Hematopoietic multipotent progenitor cell treated with erythropoietin and hydrocortisone succinate and interleukin-3 and kit ligand, for 17 days (in vitro differentiated cells): ENCODE results near the gene UQCRHL.

Experiments
- DNase-seq: peaks from one replicate; pipeline ENCODE4 v3.0.0-alpha.2; 2015; ENCODE audit warnings: low spot score

UQCRHL gene

DNA sequence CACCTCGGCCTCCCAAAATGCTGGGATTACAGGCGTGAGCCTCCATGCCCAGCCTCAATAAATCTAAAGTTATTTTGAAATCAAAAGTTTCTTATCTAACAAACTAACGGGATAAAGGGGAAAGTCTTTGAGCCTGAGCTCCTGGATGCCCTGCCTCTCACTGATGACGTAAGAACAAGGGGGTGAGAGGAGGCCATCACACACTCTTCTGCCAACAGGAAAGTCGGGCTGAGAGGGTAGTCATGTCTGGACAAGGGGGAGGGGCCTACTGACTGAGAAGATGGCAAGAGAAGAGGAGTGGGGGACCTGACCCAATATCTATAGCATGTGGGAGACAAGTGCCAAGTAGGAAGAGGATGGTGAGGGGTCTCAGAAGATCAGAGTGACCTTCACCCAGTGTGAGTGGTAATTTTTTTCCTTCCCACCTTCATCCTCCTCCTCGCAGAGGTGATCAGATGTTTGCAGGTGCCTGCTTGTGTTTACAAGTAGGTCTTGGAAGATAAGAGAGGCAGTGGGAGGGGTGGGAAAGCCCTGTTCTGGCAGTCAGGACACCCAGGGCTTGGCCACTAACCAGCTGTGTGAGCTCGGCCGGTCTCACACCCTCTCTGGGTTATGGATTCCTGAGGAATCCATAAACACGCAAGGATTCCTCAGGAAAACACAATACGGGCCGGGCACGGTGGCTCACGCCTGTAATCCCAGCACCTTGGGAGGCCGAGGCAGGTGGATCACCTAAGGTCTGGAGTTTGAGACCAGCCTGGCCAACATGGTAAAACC, 9.6 kb downstream of the UQCRHL start:
- no peak for DNase-seq

GRCh38 chr1:15796086-15796462, 11.4 kb downstream of the UQCRHL start:
- no peak for DNase-seq

DNA sequence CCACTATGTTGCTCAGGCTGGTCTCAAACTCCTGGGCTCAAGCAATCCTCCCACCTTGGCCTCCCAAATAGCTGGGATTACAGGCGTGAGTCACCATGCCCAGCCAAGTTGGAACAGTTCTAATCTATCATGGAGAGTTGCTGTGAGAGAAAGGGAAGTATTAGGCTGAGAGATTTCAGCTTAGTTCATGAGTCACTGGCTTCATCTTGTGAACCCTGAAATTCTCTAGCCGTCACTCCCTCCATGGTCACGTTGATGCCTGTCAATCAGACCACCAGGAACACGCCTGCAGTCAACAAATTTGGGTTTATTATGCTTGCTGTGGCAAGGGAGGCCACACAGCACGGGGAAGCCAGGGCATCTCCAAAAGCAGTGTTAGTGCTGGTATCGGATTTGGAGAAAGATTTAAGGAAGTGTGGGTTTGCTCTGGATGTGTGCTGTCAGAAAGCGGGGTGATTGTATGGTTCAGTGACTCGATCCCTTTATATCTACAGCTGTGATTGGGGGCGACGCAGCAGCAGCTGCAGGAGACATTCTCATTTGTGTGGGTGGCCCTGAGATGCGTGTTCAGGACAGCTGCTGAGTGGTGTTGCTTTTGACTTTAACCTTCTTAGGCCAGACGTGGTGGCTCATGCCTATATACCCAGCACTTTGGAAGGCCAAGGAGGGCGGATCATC, 18.7 kb downstream of the UQCRHL start:
- DNase-seq = no peak

DNA sequence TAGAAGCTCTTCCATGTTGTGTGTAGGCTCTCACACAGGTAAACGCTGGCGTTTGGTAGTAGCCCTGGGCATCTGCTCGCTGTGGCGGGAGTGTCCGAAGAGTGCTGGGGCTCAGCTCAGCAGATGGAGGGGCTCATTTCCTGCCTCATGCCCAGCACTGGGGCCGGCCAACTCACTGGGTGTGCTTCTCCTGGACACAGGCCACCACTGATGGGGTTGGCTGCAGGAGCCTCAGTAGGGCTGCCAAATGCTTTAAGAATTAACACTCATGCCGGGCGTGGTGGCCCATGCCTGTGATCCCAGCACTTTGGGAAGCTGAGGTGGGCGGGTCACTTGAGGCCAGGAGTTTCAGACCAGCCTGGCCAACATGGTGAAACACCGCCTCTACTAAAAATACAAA, 20.9 kb downstream of the UQCRHL start:
- DNase-seq = no peak

DNA sequence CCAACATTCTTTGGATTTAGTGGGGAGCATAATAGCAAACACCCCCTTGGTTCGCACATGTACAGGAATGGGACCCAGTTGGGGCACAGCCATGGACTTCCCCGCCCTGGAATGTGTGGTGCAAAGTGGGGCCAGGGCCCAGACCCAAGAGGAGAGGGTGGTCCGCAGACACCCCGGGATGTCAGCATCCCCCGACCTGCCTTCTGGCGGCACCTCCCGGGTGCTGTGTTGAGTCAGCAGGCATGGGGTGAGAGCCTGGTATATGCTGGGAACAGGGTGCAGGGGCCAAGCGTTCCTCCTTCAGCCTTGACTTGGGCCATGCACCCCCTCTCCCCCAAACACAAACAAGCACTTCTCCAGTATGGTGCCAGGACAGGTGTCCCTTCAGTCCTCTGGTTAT, 21.8 kb downstream of the UQCRHL start:
- no peak for DNase-seq

DNA sequence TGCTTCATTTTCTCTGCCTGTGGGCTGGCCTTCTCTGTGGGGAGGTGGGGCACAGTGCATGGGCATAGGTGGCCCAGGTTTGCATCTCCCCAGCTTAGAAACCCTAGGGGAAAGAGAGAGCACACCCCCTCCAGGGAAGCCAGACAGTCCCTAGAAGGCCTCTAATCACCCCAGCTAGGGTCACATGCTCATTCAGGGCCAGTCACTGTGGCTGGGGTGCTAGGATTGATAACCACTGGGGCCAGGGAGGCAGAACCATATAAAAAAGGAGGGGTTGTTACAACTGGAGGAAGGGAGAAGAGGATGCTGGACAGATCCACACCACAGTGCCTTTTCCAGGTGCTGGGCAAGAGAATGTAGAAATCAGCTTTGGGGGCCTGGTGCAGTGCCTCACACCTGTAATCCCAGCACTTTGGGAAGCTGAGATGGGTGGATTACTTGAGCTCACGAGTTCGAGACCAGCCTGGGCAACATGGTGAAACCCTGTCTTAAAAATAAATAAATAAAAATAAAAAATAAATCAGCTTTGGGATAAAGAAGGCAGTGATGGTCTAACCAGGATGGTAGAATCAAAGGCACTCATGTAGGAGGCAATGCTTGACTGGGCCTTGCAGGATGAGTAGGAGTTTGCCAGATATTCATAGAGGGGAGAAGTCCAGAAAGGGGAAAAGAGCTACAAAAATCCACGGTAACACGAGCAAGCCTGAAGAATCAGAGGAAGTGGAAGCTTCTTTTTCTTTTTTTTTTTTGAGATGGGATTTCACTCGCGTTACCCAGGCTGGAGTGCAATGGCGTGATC, 29.3 kb downstream of the UQCRHL start:
- no peak for DNase-seq

- DNase-seq = no peak
Observed at GRCh38 chr1:15775706-15776105, 31.7 kb downstream of the UQCRHL start.

DNA sequence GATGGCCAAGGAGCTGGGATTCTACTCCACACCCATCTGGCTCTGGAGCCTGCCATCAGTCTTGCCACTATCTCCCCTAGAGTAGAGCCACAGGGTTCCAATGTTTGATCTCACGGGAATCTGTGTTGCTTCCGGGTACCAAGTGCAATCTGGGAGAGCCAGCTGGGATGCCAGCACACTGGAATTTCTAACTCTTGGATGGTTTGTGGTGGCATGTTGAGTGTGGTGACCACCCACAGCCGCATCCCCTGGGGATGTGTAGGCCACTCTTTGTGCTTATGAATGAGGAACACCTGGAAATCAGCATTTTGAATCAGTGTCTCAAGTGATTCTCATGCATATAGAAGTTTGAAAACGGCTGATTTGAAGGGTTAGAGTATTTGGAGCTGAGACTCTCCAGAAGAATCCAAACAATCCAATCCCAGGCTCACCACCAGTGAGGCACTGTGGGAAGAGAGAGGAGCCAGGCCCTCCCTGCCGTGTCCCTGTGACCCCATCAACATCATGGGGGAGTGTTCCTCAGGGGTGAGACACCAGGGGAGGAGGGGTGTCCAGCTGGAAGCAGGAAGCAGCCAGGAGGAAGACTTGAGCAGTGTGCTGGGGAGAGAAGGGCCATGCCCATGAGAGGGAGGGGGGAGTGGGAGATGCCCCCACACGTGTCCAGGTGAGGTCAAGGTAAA, 35.5 kb downstream of the UQCRHL start:
- no peak for DNase-seq

- no peak for DNase-seq
Observed at GRCh38 chr1:15770313-15770962, 37.0 kb downstream of the UQCRHL start.

- DNase-seq = no peak
Observed at GRCh38 chr1:15768388-15768787, 39.1 kb downstream of the UQCRHL start.

DNA sequence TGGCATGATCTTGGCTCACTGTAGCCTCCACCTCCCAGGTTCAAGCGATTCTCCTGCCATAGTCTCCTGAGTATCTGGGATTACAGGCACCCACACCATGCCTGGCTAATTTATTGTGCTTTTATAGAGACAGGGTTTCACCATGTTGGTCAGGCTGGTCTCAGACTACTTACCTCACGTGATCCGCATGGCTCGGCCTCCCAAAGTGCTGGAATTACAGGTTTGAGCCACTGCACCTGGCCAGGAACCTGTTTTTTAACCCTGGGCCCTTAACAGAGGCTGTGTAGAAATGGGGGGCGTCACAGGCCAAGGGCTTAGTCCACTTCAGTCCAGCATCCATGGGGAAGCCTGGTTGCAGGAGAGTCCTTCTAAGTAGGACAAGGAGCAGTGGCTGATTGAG, 39.5 kb downstream of the UQCRHL start:
- DNase-seq = no peak

DNA sequence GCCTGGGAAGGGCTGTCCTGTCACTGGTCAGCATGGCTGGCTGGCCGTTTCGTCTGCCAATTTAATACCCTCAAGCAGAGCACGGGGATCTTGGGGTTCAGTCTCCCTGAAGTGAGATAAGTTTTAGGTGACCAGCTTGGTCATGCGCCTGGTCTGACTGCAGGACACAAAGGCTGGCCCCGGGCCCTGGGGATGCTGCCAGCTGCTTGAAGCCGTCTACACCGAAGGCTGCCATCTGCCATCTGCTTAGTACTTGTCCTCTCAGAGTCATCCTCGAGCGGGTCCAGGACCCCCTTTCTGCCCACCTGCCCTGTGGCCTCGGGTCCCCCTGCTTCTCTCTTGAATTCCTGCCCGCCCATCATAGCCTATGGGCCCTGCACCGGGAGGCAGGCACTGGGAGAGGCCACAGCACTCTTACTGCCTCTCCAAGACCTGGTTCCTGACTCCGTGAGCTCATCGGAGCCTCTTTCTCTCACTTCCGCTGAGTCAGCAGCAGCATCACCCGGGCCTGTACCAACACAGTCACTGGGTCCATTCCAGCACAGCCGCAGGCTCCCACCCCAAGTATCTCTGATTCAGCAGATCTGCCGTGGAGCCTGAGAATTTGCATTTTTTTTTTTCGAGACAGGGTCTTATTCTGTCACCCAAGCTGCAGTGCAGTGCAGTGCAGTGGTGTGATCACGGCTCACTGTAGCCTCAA, 41.8 kb downstream of the UQCRHL start:
- DNase-seq = no peak

GRCh38 chr1:15764890-15765289, 42.6 kb downstream of the UQCRHL start:
- DNase-seq = no peak

GRCh38 chr1:15764269-15764764, 43.1 kb downstream of the UQCRHL start:
- DNase-seq = no peak

DNA sequence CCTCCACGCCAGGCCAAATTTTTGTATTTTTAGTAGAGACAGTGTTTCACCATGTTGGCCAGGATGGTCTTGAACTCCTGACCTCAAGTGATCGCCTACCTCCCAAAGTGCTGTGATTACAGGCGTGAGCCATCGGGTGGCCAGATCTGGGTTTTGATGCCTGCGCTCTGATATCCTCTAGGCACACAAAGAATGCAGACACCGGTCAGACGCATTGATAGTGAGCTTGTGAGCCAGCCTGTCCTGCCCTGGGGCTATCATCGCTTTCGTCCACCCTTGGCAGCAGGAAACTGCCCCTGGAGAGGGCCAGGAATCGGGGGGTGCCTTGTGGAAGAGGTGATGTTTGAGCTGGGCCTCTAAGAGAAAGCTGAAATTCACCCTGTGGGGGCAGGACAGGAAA, 44.9 kb downstream of the UQCRHL start:
- no peak for DNase-seq

GRCh38 chr1:15761366-15762128, 45.9 kb downstream of the UQCRHL start:
- no peak for DNase-seq

GRCh38 chr1:15760520-15761211, 46.8 kb downstream of the UQCRHL start:
- no peak for DNase-seq

- no peak for DNase-seq
Observed at GRCh38 chr1:15758953-15759661, 48.3 kb downstream of the UQCRHL start.

DNA sequence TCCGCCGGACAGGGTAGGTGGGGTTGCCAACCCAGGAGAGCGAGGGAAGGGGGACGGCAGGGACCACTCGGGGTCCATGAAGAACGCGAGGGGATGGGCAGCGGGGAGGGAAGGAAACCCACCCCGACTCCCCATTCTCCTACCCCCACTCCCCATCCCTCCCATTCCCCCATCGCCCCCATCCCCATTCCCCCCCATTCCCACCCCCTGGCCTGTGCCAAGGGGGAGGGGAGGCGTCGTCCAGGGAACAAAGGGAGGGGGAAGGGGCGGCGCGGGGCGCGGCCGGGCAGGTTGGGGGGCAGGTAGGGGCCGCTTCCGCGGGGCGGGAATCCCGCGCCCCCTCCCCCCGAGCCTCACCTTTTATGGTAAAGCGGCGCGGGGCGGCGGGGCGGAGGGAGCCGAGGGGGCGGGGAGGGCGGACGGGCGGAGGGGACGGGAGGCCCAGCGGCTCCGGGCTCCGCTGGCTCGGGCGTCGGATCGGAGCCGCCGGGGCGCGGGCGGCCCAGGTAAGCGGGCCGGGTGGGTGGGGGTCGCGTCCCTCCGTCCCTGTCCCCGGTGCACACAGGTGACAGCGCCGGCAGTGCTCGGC, 49.0 kb downstream of the UQCRHL start, which contains the start of gene FBLIM1:
TSS of gene FBLIM1 (plus strand) at position 453 of the 589 bp plus-strand sequence. CDS start 6,189 bp downstream, outside the sequence.
- DNase-seq = no peak
